Measurements from ENCODE around the gene VTA1.

VTA1 gene

DNA sequence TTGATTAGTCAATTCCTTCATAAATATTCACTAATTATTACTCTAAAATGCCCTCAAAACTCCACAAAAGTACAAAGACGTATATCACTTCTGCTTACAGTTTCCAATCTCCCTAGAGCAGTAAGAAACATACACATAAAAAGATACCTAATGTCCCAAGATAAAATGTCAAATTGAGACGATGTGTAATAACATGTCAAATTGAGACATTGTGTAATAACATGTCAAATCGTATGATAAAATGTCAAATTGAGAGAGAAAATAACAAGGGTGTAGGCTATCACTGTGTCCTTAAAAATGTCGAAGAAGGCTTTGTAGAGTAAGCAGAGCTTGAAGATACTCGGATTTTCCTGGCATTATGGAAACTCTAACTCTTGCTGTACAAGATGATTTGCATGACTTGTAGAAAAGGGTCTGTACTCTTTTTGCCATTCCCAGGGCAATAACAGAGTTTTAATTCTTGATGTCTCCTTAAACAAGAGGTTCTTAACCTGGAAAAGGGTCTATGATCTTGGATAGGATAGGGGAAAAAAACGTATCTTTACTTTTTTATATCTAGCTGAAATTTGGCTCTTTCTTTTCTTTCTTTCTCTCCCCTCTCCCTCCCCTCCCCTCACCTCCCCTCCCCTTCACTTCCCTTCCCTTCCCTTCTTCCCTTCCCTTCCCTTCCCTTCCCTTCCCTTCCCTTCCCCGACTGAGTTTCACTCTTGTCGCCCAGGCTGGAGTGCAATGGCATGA lies 87.1 kb downstream of the VTA1 start:
- no peak for DNase-seq (ENCODE audit: low read depth)
- H3K4me3 ChIP-seq (ENCODE audit: control insufficient read depth, low read depth, low read length): no peak overlapping the region
- TF ChIP-seq, protein P1, sequence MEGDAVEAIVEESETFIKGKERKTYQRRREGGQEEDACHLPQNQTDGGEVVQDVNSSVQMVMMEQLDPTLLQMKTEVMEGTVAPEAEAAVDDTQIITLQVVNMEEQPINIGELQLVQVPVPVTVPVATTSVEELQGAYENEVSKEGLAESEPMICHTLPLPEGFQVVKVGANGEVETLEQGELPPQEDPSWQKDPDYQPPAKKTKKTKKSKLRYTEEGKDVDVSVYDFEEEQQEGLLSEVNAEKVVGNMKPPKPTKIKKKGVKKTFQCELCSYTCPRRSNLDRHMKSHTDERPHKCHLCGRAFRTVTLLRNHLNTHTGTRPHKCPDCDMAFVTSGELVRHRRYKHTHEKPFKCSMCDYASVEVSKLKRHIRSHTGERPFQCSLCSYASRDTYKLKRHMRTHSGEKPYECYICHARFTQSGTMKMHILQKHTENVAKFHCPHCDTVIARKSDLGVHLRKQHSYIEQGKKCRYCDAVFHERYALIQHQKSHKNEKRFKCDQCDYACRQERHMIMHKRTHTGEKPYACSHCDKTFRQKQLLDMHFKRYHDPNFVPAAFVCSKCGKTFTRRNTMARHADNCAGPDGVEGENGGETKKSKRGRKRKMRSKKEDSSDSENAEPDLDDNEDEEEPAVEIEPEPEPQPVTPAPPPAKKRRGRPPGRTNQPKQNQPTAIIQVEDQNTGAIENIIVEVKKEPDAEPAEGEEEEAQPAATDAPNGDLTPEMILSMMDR (conservative IDR thresholded peaks at IDR 0.05; ENCODE audit: control insufficient read depth, insufficient read depth, low read depth, low read length): no peak

DNA sequence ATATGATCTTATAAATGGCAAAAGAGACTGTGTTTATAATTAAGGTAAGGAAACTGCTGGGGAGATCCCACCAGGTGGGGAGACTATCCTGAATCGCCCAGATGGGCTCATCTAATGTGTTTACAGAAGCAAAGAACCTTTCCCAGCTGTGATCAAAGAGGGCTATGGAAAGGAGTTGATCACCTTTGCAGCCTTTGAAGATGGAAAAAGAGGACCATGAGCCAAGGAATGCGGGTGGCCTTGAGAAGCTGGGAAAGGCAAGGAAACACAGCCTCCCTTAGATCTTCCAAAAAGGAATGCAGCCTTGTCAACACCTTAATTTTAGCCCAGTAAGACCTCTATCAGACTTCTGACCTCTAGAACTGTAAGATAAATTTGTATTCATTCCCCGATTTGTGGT lies 88.2 kb downstream of the VTA1 start:
- no peak for DNase-seq (ENCODE audit: low read depth)

DNA sequence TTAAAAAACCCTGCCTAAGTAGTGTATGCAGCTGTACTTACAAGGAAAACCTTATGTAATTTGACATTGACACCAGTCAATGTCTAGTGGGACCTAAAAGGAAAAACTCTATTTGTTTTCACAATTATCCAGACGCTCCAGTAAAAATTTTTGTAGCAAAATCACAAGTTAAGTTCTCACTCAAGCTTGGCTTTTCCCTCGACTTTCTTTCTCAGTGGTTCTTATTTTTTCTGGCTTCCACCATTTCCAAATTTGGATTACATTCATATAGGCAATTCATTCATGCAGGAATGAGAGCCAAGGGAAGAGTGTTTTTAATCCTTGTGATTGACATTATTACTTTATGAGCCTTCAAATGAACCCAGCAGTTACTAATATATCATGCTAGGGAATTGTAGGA lies 88.7 kb downstream of the VTA1 start:
- TF ChIP-seq, protein P1 (conservative IDR thresholded peaks at IDR 0.05; ENCODE audit: control insufficient read depth, insufficient read depth, low read depth, low read length): no peak
- no peak overlapping the region for H3K4me3 ChIP-seq (ENCODE audit: control insufficient read depth, low read depth, low read length)
- no peak for DNase-seq (ENCODE audit: low read depth)

More for the DNA sequence above, 88.2 kb downstream of the VTA1 start:
- TF ChIP-seq, protein P1 (conservative IDR thresholded peaks at IDR 0.05; ENCODE audit: control insufficient read depth, insufficient read depth, low read depth, low read length): no peak
- H3K4me3 ChIP-seq (ENCODE audit: control insufficient read depth, low read depth, low read length): no peak overlapping the region

DNA sequence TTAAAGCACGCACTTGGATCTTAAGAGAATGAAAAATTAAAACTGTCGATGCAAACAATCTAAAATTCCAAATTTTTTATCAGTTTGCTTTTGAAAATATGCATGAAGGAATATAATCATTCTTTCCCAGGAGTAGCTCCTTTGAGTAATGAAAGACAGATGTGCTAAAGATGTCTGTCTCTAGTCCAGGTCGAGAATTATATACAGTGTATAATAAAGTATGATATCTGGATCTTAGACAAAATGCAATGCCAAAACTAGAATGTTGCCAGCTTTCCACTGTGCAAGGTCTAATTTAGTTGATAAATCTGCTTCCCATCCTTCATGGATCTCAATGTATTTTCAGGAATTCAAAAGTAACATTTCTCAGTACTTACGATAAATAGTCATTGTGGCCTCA lies 89.6 kb downstream of the VTA1 start:
- TF ChIP-seq, protein P1 (conservative IDR thresholded peaks at IDR 0.05; ENCODE audit: control insufficient read depth, insufficient read depth, low read depth, low read length): no peak
- DNase-seq (ENCODE audit: low read depth): no peak
- H3K4me3 ChIP-seq (ENCODE audit: control insufficient read depth, low read depth, low read length): no peak overlapping the region

DNA sequence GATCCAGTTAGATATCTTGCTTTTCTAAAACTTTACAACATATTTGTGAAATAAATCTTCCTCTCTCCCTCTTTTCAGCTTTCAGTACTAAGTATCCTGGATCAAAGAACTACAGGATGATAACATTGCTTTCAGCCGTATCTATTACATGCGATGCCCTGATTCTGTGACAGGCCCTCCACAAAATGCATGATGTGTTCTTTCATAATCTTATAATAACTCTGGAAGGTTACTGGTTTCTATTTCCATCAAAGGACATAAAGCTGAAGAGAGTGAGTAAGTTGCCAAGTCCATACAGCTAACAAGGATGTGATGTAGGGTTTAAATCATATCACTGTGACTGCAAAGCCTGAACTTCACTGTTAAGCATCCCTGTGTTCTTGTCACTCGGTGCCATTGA lies 91.8 kb downstream of the VTA1 start:
- DNase-seq (ENCODE audit: low read depth): no peak
- TF ChIP-seq, protein P1 (conservative IDR thresholded peaks at IDR 0.05; ENCODE audit: control insufficient read depth, insufficient read depth, low read depth, low read length): no peak
- no peak overlapping the region for H3K4me3 ChIP-seq (ENCODE audit: control insufficient read depth, low read depth, low read length)

DNA sequence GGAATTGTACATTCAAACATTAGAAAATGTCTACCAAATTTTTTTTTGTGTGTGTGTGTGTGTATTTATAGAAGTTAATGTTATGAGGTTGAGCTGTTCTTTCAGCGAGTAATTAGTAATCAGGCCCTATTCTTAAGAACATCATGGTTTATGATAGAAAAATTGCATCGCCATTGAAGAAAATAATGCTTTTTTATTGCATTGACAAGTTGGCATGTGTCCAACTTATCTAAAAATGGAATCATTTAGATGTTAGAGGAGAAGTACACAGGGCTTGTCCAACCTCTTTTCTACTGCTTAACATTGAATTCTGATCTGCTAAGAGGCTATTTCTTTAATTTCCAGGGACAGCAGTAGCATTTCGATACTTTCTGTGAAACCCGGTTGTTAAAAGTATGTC lies 93.1 kb downstream of the VTA1 start:
- no peak for DNase-seq (ENCODE audit: low read depth)
- TF ChIP-seq, protein P1 (conservative IDR thresholded peaks at IDR 0.05; ENCODE audit: control insufficient read depth, insufficient read depth, low read depth, low read length): no peak
- no peak overlapping the region for H3K4me3 ChIP-seq (ENCODE audit: control insufficient read depth, low read depth, low read length)
